ENCODE data around the gene WIPF1.
"Not testable (repeated sequence)": the region's sequence is repeated elsewhere in the genome, so short reads cannot be mapped to it uniquely, and the experiment has no call there.

The WIPF1 gene

GRCh38 chr2:174553811-174554493 is 43.7 kb downstream of the WIPF1 start:
- Mint-ChIP-seq H3K9me3 (no peaks in the 10 kb centered on the region), H3K27me3 (no peaks in the 10 kb centered on the region), H3K4me1 (peaks cover 54% of the 10 kb centered on the region), H3K27ac (peak overlapping the region; percentile 71 to 95), H3K4me3 (peak overlapping the region; percentile 27 to 39)
- DNase-seq, result no peak
- peak; percentile 38 for ATAC-seq

GRCh38 chr2:174552880-174553279 is 44.7 kb downstream of the WIPF1 start:
- ATAC-seq, result no peak
- peaks cover 54% of the 10 kb centered on the region for H3K4me1 Mint-ChIP-seq
- DNase-seq, result no peak
- H3K27ac Mint-ChIP-seq, result peak overlapping the region in 1 of 2 donors; percentile 86
- no peak overlapping the region for H3K4me3 Mint-ChIP-seq
- H3K27me3 Mint-ChIP-seq, result no peaks in the 10 kb centered on the region
- no peaks in the 10 kb centered on the region for H3K9me3 Mint-ChIP-seq

GRCh38 chr2:174551697-174552096 is 45.9 kb downstream of the WIPF1 start:
- Mint-ChIP-seq H3K27ac (peak overlapping the region; percentile 74 to 79), H3K27me3 (no peaks in the 10 kb centered on the region), H3K9me3 (no peaks in the 10 kb centered on the region), H3K4me3 (no peak overlapping the region), H3K4me1 (peaks cover 55% of the 10 kb centered on the region)
- ATAC-seq, result peak; percentile 76
- no peak for DNase-seq

GRCh38 chr2:174548646-174549045 is 49.0 kb downstream of the WIPF1 start:
- not testable (repeated sequence) for H3K9me3 Mint-ChIP-seq, H3K27me3 Mint-ChIP-seq, ATAC-seq, DNase-seq, H3K4me3 Mint-ChIP-seq
- Mint-ChIP-seq H3K27ac (peak overlapping the region in 1 of 2 donors; percentile 16), H3K4me1 (peaks cover 49% of the 10 kb centered on the region)

- H3K4me1 Mint-ChIP-seq, result peaks cover 52% of the 10 kb centered on the region
- not testable (repeated sequence) for H3K9me3 Mint-ChIP-seq, DNase-seq, H3K27ac Mint-ChIP-seq, ATAC-seq, H3K4me3 Mint-ChIP-seq, H3K27me3 Mint-ChIP-seq
Measured at GRCh38 chr2:174548021-174548420, 49.6 kb downstream of the WIPF1 start.

- Mint-ChIP-seq H3K9me3 (no peaks in the 10 kb centered on the region), H3K4me1 (peaks cover 40% of the 10 kb centered on the region), H3K27ac (peak overlapping the region in 1 of 2 donors; percentile 88), H3K4me3 (peak overlapping the region in 1 of 2 donors; percentile 22), H3K27me3 (no peaks in the 10 kb centered on the region)
- ATAC-seq (peak; percentile 86), DNase-seq (peak; percentile 46 to 56)
Measured at GRCh38 chr2:174546519-174547506, 50.8 kb downstream of the WIPF1 start.

GRCh38 chr2:174545240-174545639 is 52.4 kb downstream of the WIPF1 start:
- DNase-seq, result no peak
- no peak overlapping the region for H3K27ac Mint-ChIP-seq
- ATAC-seq, result no peak
- H3K4me1 Mint-ChIP-seq, result peaks cover 35% of the 10 kb centered on the region
- no peaks in the 10 kb centered on the region for H3K27me3 Mint-ChIP-seq
- no peaks in the 10 kb centered on the region for H3K9me3 Mint-ChIP-seq
- H3K4me3 Mint-ChIP-seq, result no peak overlapping the region

- H3K27me3 Mint-ChIP-seq, result no peaks in the 10 kb centered on the region
- H3K27ac Mint-ChIP-seq, result no peak overlapping the region
- no peak for DNase-seq
- ATAC-seq, result peak; percentile 22
- peaks cover 35% of the 10 kb centered on the region for H3K4me1 Mint-ChIP-seq
- no peaks in the 10 kb centered on the region for H3K9me3 Mint-ChIP-seq
- H3K4me3 Mint-ChIP-seq, result no peak overlapping the region
Measured at GRCh38 chr2:174544802-174545201, 52.8 kb downstream of the WIPF1 start.

GRCh38 chr2:174544156-174544555 is 53.4 kb downstream of the WIPF1 start:
- Mint-ChIP-seq H3K27me3 (no peaks in the 10 kb centered on the region), H3K27ac (no peak overlapping the region), H3K9me3 (no peaks in the 10 kb centered on the region), H3K4me1 (peaks cover 41% of the 10 kb centered on the region), H3K4me3 (no peak overlapping the region)
- DNase-seq (no peak), ATAC-seq (peak; percentile 33)

- Mint-ChIP-seq H3K4me1 (peaks cover 38% of the 10 kb centered on the region), H3K27me3 (no peaks in the 10 kb centered on the region), H3K4me3 (no peak overlapping the region), H3K9me3 (no peaks in the 10 kb centered on the region), H3K27ac (no peak overlapping the region)
- DNase-seq (no peak), ATAC-seq (no peak)
Measured at GRCh38 chr2:174540893-174541292, 56.7 kb downstream of the WIPF1 start.

- H3K9me3 Mint-ChIP-seq, result no peaks in the 10 kb centered on the region
- H3K4me3 Mint-ChIP-seq, result no peak overlapping the region
- H3K4me1 Mint-ChIP-seq, result peaks cover 19% of the 10 kb centered on the region
- DNase-seq, result no peak
- H3K27ac Mint-ChIP-seq, result peak overlapping the region in 1 of 2 donors; percentile 13
- H3K27me3 Mint-ChIP-seq, result peaks cover 8% of the 10 kb centered on the region
- no peak for ATAC-seq
Measured at GRCh38 chr2:174535757-174536703, 61.6 kb downstream of the WIPF1 start.

GRCh38 chr2:174535083-174535482 is 62.5 kb downstream of the WIPF1 start:
- no peak overlapping the region for H3K4me3 Mint-ChIP-seq
- peaks cover 19% of the 10 kb centered on the region for H3K4me1 Mint-ChIP-seq
- no peaks in the 10 kb centered on the region for H3K9me3 Mint-ChIP-seq
- no peak for DNase-seq
- peaks cover 8% of the 10 kb centered on the region for H3K27me3 Mint-ChIP-seq
- H3K27ac Mint-ChIP-seq, result no peak overlapping the region
- no peak for ATAC-seq

GRCh38 chr2:174529916-174530315 is 67.7 kb downstream of the WIPF1 start:
- no peak overlapping the region for H3K27ac Mint-ChIP-seq
- DNase-seq (no peak), ATAC-seq (no peak)
- peaks cover under 1% of the 10 kb centered on the region for H3K4me1 Mint-ChIP-seq
- H3K27me3 Mint-ChIP-seq, result peaks cover 2% of the 10 kb centered on the region
- H3K9me3 Mint-ChIP-seq, result peaks cover 9% of the 10 kb centered on the region in 2 donors
- no peak overlapping the region for H3K4me3 Mint-ChIP-seq

GRCh38 chr2:174527959-174528358 is 69.6 kb downstream of the WIPF1 start:
- ATAC-seq (no peak), DNase-seq (no peak)
- Mint-ChIP-seq H3K27ac (no peak overlapping the region), H3K9me3 (peaks cover 9 to 13% of the 10 kb centered on the region in 2 donors), H3K4me3 (no peak overlapping the region), H3K4me1 (peaks cover 18% of the 10 kb centered on the region), H3K27me3 (no peaks in the 10 kb centered on the region)

GRCh38 chr2:174527101-174527721 is 70.4 kb downstream of the WIPF1 start:
- Mint-ChIP-seq H3K27me3 (no peaks in the 10 kb centered on the region), H3K27ac (no peak overlapping the region), H3K4me1 (peaks cover 18% of the 10 kb centered on the region), H3K4me3 (no peak overlapping the region), H3K9me3 (peaks cover 9 to 13% of the 10 kb centered on the region in 2 donors)
- ATAC-seq (no peak), DNase-seq (no peak)
